Esophagus mucosa (tissue), 1 donor: ENCODE results near the gene SRPK2. TPM values are rescaled to one million over a fixed set of nuclear protein-coding genes. Genes with fewer than 3 reads are reported as not detected.
"Not testable (repeated sequence)": the region's sequence is repeated elsewhere in the genome, so short reads cannot be mapped to it uniquely, and the experiment has no call there.

Source experiments
- ATAC-seq: fragments of 200-7000 bp; cut with Tn5 transposase; one replicate; pipeline ENCODE4 v1.9.1; 2020
- total RNA-seq: library from RNA; stranded (reverse); gene quantifications from one replicate; pipeline ENCODE4 v1.2.4, GENCODE V29; 2023
- donor health status: DM: yes; HTN: yes; CAD: no.

Gene SRPK2
- total RNA-seq, 1 donor from 2014 or later: 31.6 TPM

DNA sequence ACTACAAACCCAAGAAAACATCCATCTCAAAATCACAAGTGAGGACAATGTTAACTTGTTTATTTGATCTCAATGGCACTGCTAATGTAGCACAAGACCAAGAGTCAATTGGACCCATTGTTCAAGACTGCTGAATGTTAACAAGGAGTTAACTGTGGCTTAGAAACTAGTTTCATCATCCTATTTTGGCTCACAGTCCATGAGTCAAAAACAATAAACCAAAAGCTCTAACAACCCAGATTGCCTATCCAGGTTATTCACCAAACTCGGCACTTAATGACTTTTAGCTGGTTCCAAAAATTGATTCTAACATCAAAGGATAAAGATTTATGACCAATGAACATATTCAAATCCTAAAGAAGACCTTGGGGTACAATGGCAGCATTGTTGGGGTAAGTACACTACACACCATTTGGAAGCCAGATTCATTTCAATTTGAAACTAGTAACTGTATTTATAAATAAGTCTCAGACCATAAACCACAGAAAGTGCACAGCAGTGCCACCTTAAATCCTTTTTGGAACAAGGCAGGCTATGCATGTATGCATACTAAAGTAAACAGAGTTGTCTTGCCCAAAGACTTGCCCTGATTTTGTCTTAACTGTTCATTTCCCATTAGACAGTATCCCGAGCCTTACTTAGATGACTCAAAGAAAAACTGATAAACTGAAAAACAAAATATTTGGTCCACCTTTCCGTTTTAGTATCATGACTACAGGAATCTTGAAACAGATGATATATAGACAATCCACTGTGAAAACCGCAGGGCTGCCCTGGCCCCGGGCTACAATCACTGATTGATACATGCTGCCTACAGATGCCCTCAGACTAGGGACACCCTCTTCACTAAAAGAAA lies 84.5 kb downstream of the SRPK2 start:
- ATAC-seq: peak; percentile 81

DNA sequence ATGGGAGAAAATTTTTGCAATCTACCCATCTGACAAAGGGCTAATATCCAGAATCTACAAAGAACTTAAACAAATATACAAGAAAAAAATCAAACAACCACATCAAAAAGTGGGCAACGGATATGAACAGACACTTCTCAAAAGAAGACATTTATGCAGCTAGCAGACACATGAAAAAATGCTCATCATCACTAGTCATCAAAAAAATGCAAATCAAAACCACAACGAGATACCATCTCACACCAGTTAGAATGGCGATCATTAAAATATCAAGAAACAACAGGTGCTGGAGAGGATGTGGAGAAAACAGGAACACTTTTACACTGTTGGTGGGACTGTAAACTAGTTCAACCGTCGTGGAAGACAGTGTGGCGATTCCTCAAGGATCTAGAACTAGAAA lies 88.1 kb downstream of the SRPK2 start:
- not testable (repeated sequence) for ATAC-seq

DNA sequence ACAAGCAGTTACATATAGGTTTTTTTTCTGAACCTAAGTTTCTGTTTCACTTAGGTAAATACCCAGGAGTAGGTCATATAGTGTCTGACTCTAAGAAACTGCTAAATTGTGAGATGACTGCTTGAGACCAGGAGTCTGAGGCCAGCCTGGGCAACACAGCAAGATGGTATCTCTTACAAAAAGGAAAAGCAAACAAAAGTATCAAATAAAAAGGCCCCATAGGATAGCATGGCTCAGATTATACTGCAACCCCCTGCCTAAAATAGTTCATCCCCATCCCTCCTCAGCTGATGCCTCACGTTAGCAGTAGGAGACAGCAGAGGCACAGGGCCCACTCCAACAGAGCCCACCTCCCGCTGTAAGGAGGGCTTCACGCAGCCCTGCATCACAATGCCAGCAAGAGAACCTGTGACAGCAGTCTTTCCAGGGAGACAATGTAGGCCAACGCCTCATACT lies 90.3 kb downstream of the SRPK2 start:
- ATAC-seq: no peak

DNA sequence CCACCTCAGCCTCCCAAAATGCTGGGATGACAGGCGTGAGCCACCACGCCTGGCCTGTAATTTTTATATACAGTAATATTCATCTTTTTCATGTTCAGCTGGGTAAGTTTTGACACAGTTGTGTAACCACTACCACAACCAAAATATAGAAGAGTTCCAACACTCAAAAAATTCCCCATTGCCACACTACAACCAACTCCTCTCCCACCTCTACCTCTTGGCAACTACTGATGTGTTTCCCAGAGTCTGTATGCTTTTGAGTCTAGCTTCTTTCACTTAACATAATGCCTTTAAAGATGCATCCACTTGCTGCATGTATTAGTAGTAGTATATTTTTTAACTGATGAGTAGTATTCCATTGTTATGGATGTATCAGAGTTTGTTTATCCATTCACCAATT lies 90.7 kb downstream of the SRPK2 start:
- ATAC-seq: no peak

DNA sequence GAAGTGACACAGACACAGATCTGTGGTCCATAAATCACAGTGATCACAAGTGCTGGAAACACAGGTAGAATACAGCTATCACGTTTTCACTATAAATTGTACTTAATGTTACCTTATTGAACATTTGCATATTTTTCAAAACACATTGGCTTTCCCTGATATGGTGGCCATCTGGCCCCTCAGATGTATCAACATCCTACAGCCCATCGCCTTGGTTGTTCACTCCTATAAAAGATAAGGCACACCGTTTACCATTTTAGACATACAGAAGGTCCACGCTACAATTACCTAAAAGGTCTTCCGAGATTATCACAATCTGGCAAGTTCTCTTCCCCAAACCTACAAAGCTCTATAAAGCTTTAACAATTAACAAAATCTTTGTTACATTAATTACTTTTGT lies 91.4 kb downstream of the SRPK2 start:
- ATAC-seq: no peak

- no peak for ATAC-seq
Observed at GRCh38 chr7:105296491-105296890, 92.2 kb downstream of the SRPK2 start.

DNA sequence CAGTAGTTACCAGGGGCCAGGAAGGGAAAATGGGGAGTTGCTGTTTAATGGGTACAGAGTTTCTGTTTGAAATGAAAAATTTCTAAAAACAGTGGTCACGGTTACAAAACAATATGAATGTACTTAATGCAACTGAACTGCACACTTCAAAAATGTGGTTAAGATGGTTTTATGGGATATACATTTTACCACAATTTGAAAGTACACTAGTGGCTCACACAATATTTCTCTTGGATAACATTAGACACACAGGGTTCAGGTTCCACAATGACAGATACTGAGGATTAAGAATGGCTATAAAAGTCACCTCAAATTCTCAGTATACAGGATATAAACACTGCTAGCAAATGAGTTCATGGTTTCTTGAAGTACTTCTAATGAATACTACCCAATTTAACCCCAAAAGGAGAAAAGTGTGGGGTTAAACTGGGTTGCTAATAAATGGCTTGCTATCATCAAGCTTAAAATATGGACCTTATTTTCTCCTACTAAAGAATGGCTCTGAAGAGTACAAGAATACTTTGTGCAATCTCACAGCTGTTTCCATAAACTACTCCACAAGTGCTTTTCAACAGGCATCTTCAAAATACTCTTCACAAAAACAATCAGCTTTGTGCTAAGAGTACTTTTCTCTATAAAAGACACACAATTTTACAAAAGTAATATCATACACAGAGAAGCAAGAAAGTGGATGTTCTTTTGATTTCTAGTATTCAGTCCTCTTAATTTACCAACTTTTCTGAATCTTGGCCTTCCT lies 92.9 kb downstream of the SRPK2 start:
- no peak for ATAC-seq

- ATAC-seq: not testable (repeated sequence)
Observed at GRCh38 chr7:105294482-105294881, 94.2 kb downstream of the SRPK2 start.

DNA sequence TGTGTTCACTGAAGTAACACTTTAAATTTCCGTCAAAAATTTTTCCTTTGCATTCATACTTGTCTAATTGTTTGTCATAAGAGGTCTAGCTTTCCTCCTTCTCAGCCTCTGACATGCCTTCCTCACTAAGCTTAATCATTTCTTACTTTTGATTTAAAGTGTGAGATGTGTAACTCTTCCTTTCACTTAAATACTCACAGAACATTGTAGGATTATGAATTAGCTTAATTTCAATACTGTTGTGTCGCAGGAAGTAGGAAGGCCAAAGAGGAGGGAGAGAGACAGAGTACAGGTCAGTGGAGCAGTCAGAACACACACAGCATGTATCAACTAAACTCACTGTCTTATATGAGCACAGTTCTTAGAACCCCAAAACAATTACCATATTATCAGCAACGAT lies 99.0 kb downstream of the SRPK2 start:
- ATAC-seq: no peak

DNA sequence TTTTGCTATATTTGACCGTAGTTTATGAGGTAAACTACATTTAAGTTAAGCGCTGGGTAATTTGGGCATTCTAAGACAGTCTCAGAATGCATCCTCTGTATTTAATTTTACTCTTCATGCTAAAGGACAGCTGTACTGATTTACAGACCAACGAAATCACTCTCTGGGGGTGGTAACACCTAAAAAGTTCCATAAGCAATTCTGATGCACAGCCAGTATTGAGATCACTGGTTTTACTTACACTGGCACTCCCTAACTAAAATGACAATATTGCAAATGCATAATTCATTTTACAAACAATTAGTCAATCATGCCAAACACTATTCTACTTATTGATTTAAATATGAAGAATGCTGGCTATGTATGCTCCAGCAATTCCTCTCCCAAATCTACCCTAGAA lies 102.3 kb downstream of the SRPK2 start:
- ATAC-seq: no peak

GRCh38 chr7:105285118-105285874 lies 103.4 kb downstream of the SRPK2 start:
- no peak for ATAC-seq

- ATAC-seq: no peak
Observed at GRCh38 chr7:105284014-105284413, 104.7 kb downstream of the SRPK2 start.

DNA sequence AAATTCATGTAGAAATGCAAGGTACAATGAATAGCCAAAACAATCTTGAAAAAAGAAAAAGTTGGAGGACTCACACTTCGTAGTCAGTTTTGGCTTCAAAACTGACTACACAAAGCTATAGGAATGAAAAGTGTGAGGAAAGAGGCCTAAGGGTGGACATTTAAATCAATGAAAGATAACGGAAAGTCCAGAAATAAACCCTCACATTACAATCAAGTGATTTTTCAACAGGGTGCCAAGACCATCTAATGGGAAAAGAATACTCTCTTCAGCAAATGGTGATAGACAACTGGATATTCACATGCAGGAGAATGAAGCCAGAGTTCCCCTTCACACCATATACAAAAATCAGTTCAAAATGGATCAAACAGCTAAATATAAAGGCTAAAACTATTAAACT lies 106.8 kb downstream of the SRPK2 start:
- ATAC-seq: no peak

GRCh38 chr7:105279688-105280007 lies 109.1 kb downstream of the SRPK2 start:
- no peak for ATAC-seq

- ATAC-seq: no peak
Observed at GRCh38 chr7:105278973-105279687, 109.6 kb downstream of the SRPK2 start.

DNA sequence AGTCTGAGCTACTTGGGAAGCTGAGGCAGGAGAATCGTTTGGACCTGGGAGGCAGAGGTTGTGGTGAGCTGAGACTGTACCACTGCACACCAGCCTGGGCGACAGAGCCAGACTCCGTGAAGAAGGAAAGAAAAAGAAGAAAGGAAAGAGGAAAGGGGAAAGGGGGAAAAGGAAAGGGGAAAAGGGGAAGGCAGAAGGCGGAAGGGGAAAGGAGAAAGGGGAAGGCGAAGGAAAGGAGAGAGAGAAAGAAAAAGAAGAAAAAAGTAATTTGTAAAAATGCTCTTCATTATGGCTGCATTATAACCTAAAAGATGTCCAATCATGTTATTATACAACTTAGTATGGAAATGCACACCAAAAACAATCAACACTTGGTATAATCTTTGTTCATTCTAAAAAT lies 110.2 kb downstream of the SRPK2 start:
- ATAC-seq: no peak

DNA sequence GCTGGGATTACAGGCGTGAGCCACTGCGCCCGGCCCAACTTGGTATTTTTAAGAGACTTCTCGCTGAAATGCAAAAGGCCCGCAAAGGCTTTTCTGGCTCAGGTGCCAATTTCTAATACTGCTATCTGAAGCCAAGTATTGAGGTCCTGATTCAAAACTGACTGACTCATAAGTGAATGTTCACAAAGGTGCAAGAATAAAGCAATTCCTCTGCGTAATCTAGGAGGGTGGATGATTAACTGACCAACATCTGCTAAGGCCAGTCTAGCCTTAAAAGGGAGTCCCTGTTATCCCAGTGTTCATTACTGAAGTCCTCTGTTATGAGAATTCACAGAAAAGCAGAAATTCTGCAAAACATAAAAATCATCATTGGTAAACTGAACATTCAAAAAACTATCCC lies 111.4 kb downstream of the SRPK2 start:
- ATAC-seq: peak; percentile 73

GRCh38 chr7:105270117-105270516 lies 118.6 kb downstream of the SRPK2 start:
- ATAC-seq: peak; percentile 41

DNA sequence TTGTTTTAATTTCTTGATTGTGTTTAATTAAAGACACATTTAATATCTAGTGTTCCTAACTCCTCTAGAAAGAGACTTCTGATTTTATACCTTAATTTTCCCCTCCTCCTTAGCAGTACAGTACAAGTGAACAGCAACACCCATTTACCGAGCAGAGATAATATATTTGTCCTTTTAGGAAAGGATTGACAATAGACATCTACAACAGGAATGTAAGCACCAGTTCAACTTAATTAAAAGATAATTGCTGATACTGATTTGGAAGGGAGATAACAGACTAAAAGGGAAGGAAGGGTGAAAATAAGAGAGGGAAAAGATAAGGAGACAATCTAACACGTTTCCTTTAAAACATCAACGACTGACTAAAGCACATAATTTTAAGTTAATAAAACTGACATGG lies 119.3 kb downstream of the SRPK2 start:
- ATAC-seq: no peak

- ATAC-seq: peak; percentile 72
Observed at GRCh38 chr7:105268511-105269392, 120.0 kb downstream of the SRPK2 start.

DNA sequence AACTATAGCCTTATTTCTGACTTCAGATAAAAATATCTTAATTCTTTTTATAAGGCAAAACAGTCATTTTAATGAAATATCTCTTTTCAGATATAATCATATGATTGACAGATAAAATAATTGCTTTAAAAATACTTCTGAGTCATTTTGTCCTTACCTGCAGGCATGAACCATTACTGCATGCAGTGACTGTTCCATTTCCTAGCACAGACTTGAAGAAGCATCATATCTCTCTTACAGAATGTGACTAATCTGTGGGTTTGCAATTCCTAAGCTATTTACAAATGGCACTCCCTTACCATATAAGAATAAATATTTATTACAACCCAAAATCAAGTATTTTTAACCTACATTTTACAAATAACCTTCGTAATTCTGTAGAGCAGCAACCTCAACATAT lies 120.7 kb downstream of the SRPK2 start:
- peak; percentile 96 for ATAC-seq

- no peak for ATAC-seq
Observed at GRCh38 chr7:105267244-105267643, 121.5 kb downstream of the SRPK2 start.
